ENCODE measurements around the gene APOA1. TPM values are rescaled to one million over a fixed set of nuclear protein-coding genes. Genes with fewer than 3 reads are reported as not detected.

APOA1 gene
- total RNA-seq, 1 experiment from 2014 or later = not detected

DNA sequence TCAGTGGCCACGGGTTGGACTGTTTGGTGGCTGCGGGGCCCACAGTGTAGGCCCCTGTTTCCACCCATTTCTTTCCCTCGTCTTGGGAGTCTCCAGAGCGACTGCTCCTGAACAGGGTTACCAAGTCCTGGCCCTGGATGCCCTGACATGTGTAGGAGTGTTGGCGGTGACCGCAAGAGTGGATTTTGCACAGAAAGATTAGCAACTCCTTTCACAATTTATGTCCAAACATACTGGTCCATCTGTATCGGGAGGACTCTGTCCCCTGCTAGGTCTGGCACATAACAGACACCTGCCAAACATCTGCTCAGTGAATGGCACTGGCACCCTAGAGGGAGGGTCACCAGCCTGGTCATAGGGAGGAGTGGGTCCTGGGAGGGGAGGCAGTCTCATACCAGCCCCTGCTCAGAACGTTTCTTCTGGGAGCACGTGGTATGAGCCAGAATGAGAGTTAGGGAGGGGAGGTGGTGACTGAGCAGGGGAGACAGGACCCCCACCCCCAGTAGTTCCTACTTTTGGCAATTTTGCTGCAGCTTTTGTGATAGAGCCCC, 3.4 kb upstream of the APOA1 start:
- BruUV-seq (replicated peaks) = no TSS peak
- no peaks in the 10 kb centered on the region for H3K9me3 ChIP-seq (ENCODE audit: insufficient read depth, low read depth)
- TF ChIP-seq, protein P1, sequence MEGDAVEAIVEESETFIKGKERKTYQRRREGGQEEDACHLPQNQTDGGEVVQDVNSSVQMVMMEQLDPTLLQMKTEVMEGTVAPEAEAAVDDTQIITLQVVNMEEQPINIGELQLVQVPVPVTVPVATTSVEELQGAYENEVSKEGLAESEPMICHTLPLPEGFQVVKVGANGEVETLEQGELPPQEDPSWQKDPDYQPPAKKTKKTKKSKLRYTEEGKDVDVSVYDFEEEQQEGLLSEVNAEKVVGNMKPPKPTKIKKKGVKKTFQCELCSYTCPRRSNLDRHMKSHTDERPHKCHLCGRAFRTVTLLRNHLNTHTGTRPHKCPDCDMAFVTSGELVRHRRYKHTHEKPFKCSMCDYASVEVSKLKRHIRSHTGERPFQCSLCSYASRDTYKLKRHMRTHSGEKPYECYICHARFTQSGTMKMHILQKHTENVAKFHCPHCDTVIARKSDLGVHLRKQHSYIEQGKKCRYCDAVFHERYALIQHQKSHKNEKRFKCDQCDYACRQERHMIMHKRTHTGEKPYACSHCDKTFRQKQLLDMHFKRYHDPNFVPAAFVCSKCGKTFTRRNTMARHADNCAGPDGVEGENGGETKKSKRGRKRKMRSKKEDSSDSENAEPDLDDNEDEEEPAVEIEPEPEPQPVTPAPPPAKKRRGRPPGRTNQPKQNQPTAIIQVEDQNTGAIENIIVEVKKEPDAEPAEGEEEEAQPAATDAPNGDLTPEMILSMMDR (conservative IDR thresholded peaks at IDR 0.05) = no peak
- no peak for TF ChIP-seq EZH2 (IDR thresholded peaks at IDR 0.05; ENCODE audit: low read depth)
- H2AFZ ChIP-seq = no peak overlapping the region
- POLR2A ChIA-PET (ENCODE audit: unreplicated experiment) = no interaction called here
- DNase-seq = no peak
- H3K27ac ChIP-seq = no peak overlapping the region
- no peaks in the 10 kb centered on the region for H3K4me1 ChIP-seq (replicated peaks; ENCODE audit: insufficient read depth)
- no peaks in the 10 kb centered on the region for H3K36me3 ChIP-seq (ENCODE audit: low read depth)
- no peaks in the 10 kb centered on the region for H3K79me2 ChIP-seq (ENCODE audit: low read depth)
- H3K4me3 ChIP-seq = no peak overlapping the region
- H3F3A ChIP-seq (ENCODE audit: insufficient read depth, low read depth) = no peaks in the 10 kb centered on the region
- CTCF ChIA-PET = no interaction called here
- H3K4me2 ChIP-seq = no peak overlapping the region
- H4K20me1 ChIP-seq (ENCODE audit: insufficient read depth) = no peaks in the 10 kb centered on the region
- no peaks in the 10 kb centered on the region for H3K27me3 ChIP-seq (ENCODE audit: insufficient read depth, low read depth)
- intact Hi-C loops (cut with micrococcal nuclease; ENCODE audit: unreplicated experiment) = no loop called here
- no peaks in the 10 kb centered on the region for H3K9me2 ChIP-seq (ENCODE audit: insufficient read depth)

DNA sequence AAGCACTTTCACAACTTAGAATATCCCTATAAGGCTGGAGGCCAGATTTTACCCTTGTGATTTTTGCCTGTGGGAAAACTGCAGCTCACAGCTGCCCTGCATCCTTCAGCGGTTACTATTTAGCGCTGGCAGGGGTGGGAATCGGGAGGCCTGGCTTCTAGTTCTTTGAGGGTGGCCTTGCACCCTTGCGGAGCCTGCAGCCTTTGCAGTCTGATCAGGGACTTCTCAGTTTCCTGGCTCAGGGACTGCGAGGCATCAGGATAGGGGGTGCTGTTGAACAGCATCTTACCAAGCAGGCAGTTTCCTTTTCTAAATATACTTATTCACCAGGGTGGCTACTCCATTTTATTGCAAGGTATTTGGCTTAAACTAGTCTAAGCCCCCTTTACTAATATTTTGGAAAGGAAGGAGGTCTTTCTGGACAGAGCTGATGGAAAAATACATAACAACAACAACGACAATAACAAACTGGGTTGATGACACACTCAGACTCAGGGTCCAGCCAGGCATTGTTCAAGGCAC, 2.9 kb upstream of the APOA1 start:
- ChIA-PET POLR2A (ENCODE audit: unreplicated experiment) (no interaction called here), CTCF (no interaction called here)
- Histone ChIP-seq H3K4me1 (replicated peaks; ENCODE audit: insufficient read depth) (no peaks in the 10 kb centered on the region), H3K9me2 (ENCODE audit: insufficient read depth) (no peaks in the 10 kb centered on the region), H3K36me3 (ENCODE audit: low read depth) (no peaks in the 10 kb centered on the region), H3K79me2 (ENCODE audit: low read depth) (no peaks in the 10 kb centered on the region), H3K9me3 (ENCODE audit: insufficient read depth, low read depth) (no peaks in the 10 kb centered on the region), H3K27me3 (ENCODE audit: insufficient read depth, low read depth) (no peaks in the 10 kb centered on the region), H4K20me1 (ENCODE audit: insufficient read depth) (no peaks in the 10 kb centered on the region), H3K4me3 (no peak overlapping the region), H3F3A (ENCODE audit: insufficient read depth, low read depth) (no peaks in the 10 kb centered on the region), H2AFZ (no peak overlapping the region), H3K27ac (no peak overlapping the region), H3K4me2 (no peak overlapping the region)
- TF ChIP-seq, protein P1 (conservative IDR thresholded peaks at IDR 0.05) = no peak
- TF ChIP-seq EZH2 (IDR thresholded peaks at IDR 0.05; ENCODE audit: low read depth) = no peak
- BruUV-seq (replicated peaks) = no TSS peak
- intact Hi-C loops (cut with micrococcal nuclease; ENCODE audit: unreplicated experiment) = no loop called here
- no peak for DNase-seq

DNA sequence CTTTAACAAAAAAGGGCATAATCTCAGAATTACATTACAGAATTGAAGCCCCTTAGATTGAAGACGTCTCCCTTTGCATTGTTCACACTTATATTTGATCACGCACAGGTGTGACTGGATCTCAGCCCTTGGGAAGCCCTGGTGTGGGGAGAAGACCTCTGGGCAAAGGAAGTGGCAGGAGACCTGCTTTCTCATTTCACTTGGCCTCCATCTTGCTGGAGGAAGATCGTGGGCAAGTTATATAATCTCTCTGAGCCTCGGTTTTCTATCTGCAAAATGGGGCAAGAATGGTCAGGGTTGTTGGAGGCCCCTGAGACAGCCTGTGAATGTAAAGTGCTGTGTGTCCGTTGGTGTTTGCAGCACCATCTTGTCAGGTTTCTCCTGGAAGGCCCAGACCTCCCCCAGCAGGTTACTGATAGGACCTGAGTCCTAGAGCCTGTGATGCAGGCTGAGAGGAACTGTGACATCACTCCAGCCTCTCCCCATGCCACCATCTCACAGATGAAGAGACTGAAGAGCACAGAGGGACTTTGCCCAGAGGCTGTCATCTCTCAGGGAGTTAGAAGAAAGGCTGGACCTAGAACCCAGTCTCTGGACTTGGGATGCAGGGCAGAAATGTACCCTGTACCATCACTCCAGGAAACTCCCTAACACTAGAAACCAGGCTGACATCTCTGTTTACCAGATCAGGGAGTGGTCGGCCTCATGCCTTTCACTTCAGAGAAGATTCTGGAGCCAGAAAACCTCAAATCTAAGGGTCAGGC, 1.1 kb upstream of the APOA1 start:
- BruUV-seq (replicated peaks) = no TSS peak
- Histone ChIP-seq H3K36me3 (ENCODE audit: low read depth) (no peaks in the 10 kb centered on the region), H4K20me1 (ENCODE audit: insufficient read depth) (no peaks in the 10 kb centered on the region), H3K4me3 (no peak overlapping the region), H3K4me1 (replicated peaks; ENCODE audit: insufficient read depth) (no peaks in the 10 kb centered on the region), H3K9me3 (ENCODE audit: insufficient read depth, low read depth) (no peaks in the 10 kb centered on the region), H3K27me3 (ENCODE audit: insufficient read depth, low read depth) (no peaks in the 10 kb centered on the region), H3K27ac (no peak overlapping the region), H3K9me2 (ENCODE audit: insufficient read depth) (no peaks in the 10 kb centered on the region), H3K79me2 (ENCODE audit: low read depth) (no peaks in the 10 kb centered on the region), H3K4me2 (no peak overlapping the region), H2AFZ (no peak overlapping the region), H3F3A (ENCODE audit: insufficient read depth, low read depth) (no peaks in the 10 kb centered on the region)
- intact Hi-C loops (cut with micrococcal nuclease; ENCODE audit: unreplicated experiment) = loop anchor here (5.0 kb wide), 1 partner anchor 51 kb away; the partner anchor contains the start of gene ZPR1
- CTCF ChIA-PET = no interaction called here
- no peak for DNase-seq
- TF ChIP-seq EZH2 (IDR thresholded peaks at IDR 0.05; ENCODE audit: low read depth) = no peak
- TF ChIP-seq, protein P1 (conservative IDR thresholded peaks at IDR 0.05) = no peak
- POLR2A ChIA-PET (ENCODE audit: unreplicated experiment) = no interaction called here

All from PC-9 (cell line).